WTC11 (cell line): ENCODE data around the gene ECM2. TPM values are rescaled to one million over a fixed set of nuclear protein-coding genes. Genes with fewer than 3 reads are reported as not detected.

Experiments
- ATAC-seq: fragments of 200-7000 bp; cut with Tn5 transposase; 2 replicates; pipeline ENCODE4 v1.10.0; 2021; ENCODE audit warnings: mild to moderate bottlenecking, moderate library complexity
- CTCF ChIA-PET: fragments of 300-600 bp; sonication (Branson Sonifier 250); formaldehyde crosslinking; loops from one replicate; lab custom pipeline; 2021; ENCODE audit warnings: antibody characterized with exemption; lab: Charles Lee
- POLR2A ChIA-PET: fragments of 350-600 bp; sonication (Branson Sonifier 250); formaldehyde crosslinking; loops from one replicate; lab custom pipeline; 2021; ENCODE audit warnings: antibody characterized with exemption; lab: Charles Lee
- DNase-seq: peaks from one replicate; pipeline ENCODE4 v3.0.0; 2021; ENCODE audit warnings: low spot score
- H3K27ac Mint-ChIP-seq: 2 replicates; pipeline ENCODE4 v1.8.0; 2021; ENCODE audit warnings: mixed read lengths
- H3K27me3 Mint-ChIP-seq: 2 replicates; pipeline ENCODE4 v1.8.0; 2021; ENCODE audit warnings: low read depth, mild to moderate bottlenecking, moderate library complexity, mixed read lengths
- H3K36me3 Mint-ChIP-seq: 2 replicates; pipeline ENCODE4 v1.8.0; 2021; ENCODE audit warnings: mixed read lengths
- H3K4me1 Mint-ChIP-seq: 2 replicates; pipeline ENCODE4 v1.8.0; 2022; ENCODE audit warnings: mixed read lengths
- H3K4me3 Mint-ChIP-seq: 2 replicates; pipeline ENCODE4 v1.8.0; 2021; ENCODE audit warnings: mild to moderate bottlenecking, moderate library complexity, mixed read lengths
- H3K9me3 Mint-ChIP-seq: 2 replicates; pipeline ENCODE4 v1.8.0; 2021; ENCODE audit warnings: mixed read lengths
- ETV6 ChIP-seq: sonication (generic); formaldehyde crosslinking; IDR thresholded peaks from 2 replicates; pipeline ENCODE4 v1.8.1; 2022; ENCODE audit warnings: mild to moderate bottlenecking, missing genetic modification reagents
- FOXK1 ChIP-seq: sonication (generic); formaldehyde crosslinking; IDR thresholded peaks from 2 replicates; pipeline ENCODE4 v1.8.0; 2022; ENCODE audit warnings: mild to moderate bottlenecking, moderate library complexity, missing genetic modification reagents
- GABPB1 ChIP-seq: sonication (generic); formaldehyde crosslinking; IDR thresholded peaks from 2 replicates; pipeline ENCODE4 v1.8.1; 2023; ENCODE audit warnings: mild to moderate bottlenecking, missing genetic modification reagents
- NFE2L1 ChIP-seq: sonication (generic); formaldehyde crosslinking; IDR thresholded peaks from 2 replicates; pipeline ENCODE4 v1.8.1; 2023; ENCODE audit warnings: missing genetic modification reagents
- NR3C1 ChIP-seq: sonication (generic); formaldehyde crosslinking; conservative IDR thresholded peaks from 2 replicates; pipeline ENCODE4 v1.8.1; 2023; ENCODE audit warnings: low read depth, mild to moderate bottlenecking, missing genetic modification reagents
- PRRX2 ChIP-seq: fragments of 250-450 bp; sonication (Bioruptor Pico); IDR thresholded peaks from 2 replicates; pipeline ENCODE4 v1.8.0; 2021; ENCODE audit warnings: mild to moderate bottlenecking
- TCF7 ChIP-seq: sonication (generic); formaldehyde crosslinking; IDR thresholded peaks from 2 replicates; pipeline ENCODE4 v1.8.0; 2022; ENCODE audit warnings: mild to moderate bottlenecking, low read depth, missing genetic modification reagents, moderate library complexity
- ZNF219 ChIP-seq: sonication (generic); formaldehyde crosslinking; IDR thresholded peaks from 2 replicates; pipeline ENCODE4 v1.8.0; 2023; ENCODE audit warnings: missing genetic modification reagents, mild to moderate bottlenecking, borderline replicate concordance
- total RNA-seq: library from RNA; stranded (reverse); gene quantifications from 3 replicates; pipeline ENCODE4 v1.2.3, GENCODE V29; 2021
- TF ChIP-seq, protein P1 (sequence below): fragments of 250-450 bp; sonication (Bioruptor Pico); IDR thresholded peaks from 2 replicates; pipeline ENCODE4 v1.9.0; 2021; ENCODE audit warnings: mild to moderate bottlenecking, borderline replicate concordance
- TF ChIP-seq, protein P2 (sequence below): fragments of 250-450 bp; sonication (Bioruptor Pico); conservative IDR thresholded peaks from 2 replicates; pipeline ENCODE4 v1.9.0; 2021; ENCODE audit warnings: mild to moderate bottlenecking
- TF ChIP-seq, protein P3 (sequence below): sonication (generic); formaldehyde crosslinking; IDR thresholded peaks from 2 replicates; pipeline ENCODE4 v1.8.0; 2023; ENCODE audit warnings: missing genetic modification reagents
- TF ChIP-seq, protein P4 (sequence below): sonication (generic); formaldehyde crosslinking; IDR thresholded peaks from 2 replicates; pipeline ENCODE4 v1.8.0; 2023; ENCODE audit warnings: missing genetic modification reagents, mild to moderate bottlenecking, borderline replicate concordance

ECM2 gene
- total RNA-seq, 1 experiment from 2014 or later: not detected

DNA sequence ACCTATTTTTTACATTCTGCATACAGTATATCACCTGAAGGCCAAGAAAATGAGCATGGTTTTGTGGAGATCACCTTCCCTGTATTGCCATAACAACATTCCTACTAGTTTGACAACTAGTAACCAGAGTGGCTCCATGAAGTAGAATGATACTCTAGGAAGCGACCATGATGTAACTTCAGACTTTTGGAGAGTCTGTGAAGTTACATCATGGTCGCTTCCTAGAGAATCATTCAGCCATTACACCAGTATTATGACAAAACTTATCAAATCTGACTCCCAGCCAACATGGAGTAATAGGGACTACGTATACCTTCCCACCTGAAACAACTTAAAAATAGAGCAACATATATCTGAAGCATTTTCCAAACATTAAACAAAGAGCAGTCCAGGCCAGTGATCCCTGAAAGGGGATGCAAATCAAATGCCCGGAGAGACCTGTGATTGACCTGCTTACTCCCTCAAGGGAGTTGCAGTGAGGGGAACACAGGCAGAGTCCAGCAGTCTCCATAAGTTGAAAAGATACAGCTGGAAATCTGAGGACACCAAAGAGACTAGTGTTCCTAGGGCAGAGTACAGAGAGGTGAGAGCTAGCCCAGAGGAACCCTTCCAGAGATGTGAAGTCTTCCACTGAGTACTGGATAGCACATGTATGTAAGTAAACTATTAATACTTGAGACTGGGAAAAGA lies 7.8 kb downstream of the ECM2 start:
- no peak for ATAC-seq
- ChIA-PET CTCF (no interaction called here), POLR2A (no interaction called here)
- no peaks in the 10 kb centered on the region for H3K4me1 Mint-ChIP-seq
- H3K36me3 Mint-ChIP-seq: no peaks in the 10 kb centered on the region
- no peak overlapping the region for H3K4me3 Mint-ChIP-seq
- DNase-seq: no peak
- peak overlapping the region; percentile 38 for H3K27ac Mint-ChIP-seq
- H3K9me3 Mint-ChIP-seq: no peaks in the 10 kb centered on the region
- TF ChIP-seq, protein P1, sequence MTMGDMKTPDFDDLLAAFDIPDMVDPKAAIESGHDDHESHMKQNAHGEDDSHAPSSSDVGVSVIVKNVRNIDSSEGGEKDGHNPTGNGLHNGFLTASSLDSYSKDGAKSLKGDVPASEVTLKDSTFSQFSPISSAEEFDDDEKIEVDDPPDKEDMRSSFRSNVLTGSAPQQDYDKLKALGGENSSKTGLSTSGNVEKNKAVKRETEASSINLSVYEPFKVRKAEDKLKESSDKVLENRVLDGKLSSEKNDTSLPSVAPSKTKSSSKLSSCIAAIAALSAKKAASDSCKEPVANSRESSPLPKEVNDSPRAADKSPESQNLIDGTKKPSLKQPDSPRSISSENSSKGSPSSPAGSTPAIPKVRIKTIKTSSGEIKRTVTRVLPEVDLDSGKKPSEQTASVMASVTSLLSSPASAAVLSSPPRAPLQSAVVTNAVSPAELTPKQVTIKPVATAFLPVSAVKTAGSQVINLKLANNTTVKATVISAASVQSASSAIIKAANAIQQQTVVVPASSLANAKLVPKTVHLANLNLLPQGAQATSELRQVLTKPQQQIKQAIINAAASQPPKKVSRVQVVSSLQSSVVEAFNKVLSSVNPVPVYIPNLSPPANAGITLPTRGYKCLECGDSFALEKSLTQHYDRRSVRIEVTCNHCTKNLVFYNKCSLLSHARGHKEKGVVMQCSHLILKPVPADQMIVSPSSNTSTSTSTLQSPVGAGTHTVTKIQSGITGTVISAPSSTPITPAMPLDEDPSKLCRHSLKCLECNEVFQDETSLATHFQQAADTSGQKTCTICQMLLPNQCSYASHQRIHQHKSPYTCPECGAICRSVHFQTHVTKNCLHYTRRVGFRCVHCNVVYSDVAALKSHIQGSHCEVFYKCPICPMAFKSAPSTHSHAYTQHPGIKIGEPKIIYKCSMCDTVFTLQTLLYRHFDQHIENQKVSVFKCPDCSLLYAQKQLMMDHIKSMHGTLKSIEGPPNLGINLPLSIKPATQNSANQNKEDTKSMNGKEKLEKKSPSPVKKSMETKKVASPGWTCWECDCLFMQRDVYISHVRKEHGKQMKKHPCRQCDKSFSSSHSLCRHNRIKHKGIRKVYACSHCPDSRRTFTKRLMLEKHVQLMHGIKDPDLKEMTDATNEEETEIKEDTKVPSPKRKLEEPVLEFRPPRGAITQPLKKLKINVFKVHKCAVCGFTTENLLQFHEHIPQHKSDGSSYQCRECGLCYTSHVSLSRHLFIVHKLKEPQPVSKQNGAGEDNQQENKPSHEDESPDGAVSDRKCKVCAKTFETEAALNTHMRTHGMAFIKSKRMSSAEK: no peak
- TF ChIP-seq FOXK1 (CRISPR knock-in tag) (no peak), PRRX2 (CRISPR knock-in tag) (no peak), NFE2L1 (CRISPR knock-in tag) (no peak), ETV6 (CRISPR knock-in tag) (no peak)
- TF ChIP-seq, protein P2, sequence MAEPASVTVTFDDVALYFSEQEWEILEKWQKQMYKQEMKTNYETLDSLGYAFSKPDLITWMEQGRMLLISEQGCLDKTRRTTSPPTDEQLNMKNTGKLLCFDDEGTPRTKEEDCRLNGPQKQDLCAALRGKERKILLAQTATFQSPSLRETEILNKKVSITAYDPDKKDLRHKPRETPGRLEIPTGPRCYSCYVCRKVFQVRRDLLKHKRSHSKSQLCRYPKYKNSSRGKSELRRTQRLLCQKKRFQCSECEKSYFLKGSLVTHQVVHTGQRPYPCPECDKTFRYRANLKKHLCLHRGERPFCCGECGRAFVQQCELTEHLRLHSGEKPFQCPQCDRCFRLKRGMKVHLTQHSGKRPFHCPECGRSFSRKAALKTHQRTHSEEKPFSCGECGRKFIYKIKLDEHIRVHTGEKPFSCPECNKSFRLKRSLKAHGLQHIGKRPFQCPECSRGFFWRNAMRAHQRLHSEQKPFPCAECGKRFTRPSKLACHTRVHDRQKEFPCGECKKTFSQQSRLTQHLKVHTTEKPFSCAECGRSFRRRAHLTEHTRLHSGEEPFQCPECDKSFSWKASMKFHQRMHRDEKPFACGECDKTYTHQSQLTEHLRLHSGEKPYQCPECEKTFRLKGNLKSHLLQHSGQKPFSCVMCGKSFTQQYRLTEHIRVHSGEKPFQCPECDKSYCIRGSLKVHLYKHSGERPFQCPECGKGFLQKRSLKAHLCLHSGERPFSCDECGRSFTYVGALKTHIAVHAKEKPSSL: no peak
- TF ChIP-seq, protein P3, sequence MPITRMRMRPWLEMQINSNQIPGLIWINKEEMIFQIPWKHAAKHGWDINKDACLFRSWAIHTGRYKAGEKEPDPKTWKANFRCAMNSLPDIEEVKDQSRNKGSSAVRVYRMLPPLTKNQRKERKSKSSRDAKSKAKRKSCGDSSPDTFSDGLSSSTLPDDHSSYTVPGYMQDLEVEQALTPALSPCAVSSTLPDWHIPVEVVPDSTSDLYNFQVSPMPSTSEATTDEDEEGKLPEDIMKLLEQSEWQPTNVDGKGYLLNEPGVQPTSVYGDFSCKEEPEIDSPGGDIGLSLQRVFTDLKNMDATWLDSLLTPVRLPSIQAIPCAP (CRISPR knock-in tag): no peak
- H3K27me3 Mint-ChIP-seq: no peaks in the 10 kb centered on the region

DNA sequence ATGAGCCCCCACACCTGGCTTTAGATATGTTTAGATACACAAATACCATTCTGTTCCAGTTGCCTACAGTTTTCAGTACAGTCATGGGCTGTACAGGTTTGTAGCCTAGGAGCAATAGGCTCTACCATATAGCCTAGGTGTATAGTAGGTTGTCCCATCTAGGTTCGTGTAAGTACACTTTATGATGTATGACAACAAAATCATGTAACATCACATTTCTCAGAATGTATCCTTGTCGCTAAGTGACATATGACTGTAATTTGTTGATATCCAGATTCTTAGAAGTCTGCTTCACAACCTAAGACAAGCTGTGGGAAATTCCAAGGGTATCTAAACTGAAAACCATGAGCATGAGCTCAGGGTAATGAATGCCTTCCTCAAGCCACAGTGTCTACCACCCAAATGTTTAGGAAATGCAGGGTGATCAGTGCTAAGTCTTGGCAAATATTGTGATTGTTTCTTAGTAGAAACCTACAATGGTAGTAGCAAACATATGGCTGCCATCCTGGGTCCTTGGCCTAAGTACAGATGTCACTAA lies 8.4 kb downstream of the ECM2 start:
- CTCF ChIA-PET: no interaction called here
- POLR2A ChIA-PET: no interaction called here
- no peak for ATAC-seq
- H3K9me3 Mint-ChIP-seq: no peaks in the 10 kb centered on the region
- no peaks in the 10 kb centered on the region for H3K4me1 Mint-ChIP-seq
- H3K27ac Mint-ChIP-seq: no peak overlapping the region
- no peaks in the 10 kb centered on the region for H3K27me3 Mint-ChIP-seq
- no peak for TF ChIP-seq NFE2L1 (CRISPR knock-in tag)
- TF ChIP-seq, protein P4, sequence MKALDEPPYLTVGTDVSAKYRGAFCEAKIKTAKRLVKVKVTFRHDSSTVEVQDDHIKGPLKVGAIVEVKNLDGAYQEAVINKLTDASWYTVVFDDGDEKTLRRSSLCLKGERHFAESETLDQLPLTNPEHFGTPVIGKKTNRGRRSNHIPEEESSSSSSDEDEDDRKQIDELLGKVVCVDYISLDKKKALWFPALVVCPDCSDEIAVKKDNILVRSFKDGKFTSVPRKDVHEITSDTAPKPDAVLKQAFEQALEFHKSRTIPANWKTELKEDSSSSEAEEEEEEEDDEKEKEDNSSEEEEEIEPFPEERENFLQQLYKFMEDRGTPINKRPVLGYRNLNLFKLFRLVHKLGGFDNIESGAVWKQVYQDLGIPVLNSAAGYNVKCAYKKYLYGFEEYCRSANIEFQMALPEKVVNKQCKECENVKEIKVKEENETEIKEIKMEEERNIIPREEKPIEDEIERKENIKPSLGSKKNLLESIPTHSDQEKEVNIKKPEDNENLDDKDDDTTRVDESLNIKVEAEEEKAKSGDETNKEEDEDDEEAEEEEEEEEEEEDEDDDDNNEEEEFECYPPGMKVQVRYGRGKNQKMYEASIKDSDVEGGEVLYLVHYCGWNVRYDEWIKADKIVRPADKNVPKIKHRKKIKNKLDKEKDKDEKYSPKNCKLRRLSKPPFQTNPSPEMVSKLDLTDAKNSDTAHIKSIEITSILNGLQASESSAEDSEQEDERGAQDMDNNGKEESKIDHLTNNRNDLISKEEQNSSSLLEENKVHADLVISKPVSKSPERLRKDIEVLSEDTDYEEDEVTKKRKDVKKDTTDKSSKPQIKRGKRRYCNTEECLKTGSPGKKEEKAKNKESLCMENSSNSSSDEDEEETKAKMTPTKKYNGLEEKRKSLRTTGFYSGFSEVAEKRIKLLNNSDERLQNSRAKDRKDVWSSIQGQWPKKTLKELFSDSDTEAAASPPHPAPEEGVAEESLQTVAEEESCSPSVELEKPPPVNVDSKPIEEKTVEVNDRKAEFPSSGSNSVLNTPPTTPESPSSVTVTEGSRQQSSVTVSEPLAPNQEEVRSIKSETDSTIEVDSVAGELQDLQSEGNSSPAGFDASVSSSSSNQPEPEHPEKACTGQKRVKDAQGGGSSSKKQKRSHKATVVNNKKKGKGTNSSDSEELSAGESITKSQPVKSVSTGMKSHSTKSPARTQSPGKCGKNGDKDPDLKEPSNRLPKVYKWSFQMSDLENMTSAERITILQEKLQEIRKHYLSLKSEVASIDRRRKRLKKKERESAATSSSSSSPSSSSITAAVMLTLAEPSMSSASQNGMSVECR (CRISPR knock-in tag): no peak
- no peak for TF ChIP-seq TCF7 (CRISPR knock-in tag)
- TF ChIP-seq GABPB1 (CRISPR knock-in tag): no peak
- TF ChIP-seq NR3C1 (CRISPR knock-in tag): no peak
- TF ChIP-seq ZNF219 (CRISPR knock-in tag): no peak
- no peak overlapping the region for H3K4me3 Mint-ChIP-seq
- no peaks in the 10 kb centered on the region for H3K36me3 Mint-ChIP-seq
- DNase-seq: no peak
